K562 (cell line): ENCODE data around the gene CIAPIN1. TPM values are rescaled to one million over a fixed set of nuclear protein-coding genes. Genes with fewer than 3 reads are reported as not detected.

Source experiments
- CEBPB ChIP-seq: fragments of 450-650 bp; IDR thresholded peaks from 2 replicates; pipeline ENCODE4 v1.6.1; 2016; ENCODE audit warnings: missing genetic modification characterization, missing compliant biosample characterization
- CREB5 ChIP-seq: fragments of 250-450 bp; sonication (Bioruptor Pico); IDR thresholded peaks from 2 replicates; pipeline ENCODE4 v1.5.0; 2020; ENCODE audit warnings: mild to moderate bottlenecking
- ETV5 ChIP-seq: sonication (generic); formaldehyde crosslinking; IDR thresholded peaks from 2 replicates; pipeline ENCODE4 v1.4.0; 2020; ENCODE audit warnings: low read depth, mild to moderate bottlenecking, missing genetic modification reagents
- HBP1 ChIP-seq: fragments of 450-650 bp; formaldehyde crosslinking; IDR thresholded peaks from 2 replicates; pipeline ENCODE4 v1.4.0; 2022; ENCODE audit warnings: missing genetic modification characterization
- KDM1A ChIP-seq, 2 experiments: fragments of 450-650 bp; IDR thresholded peaks; 2 replicates each; pipeline ENCODE4 v1.6.1; 2016; ENCODE audit warnings: mild to moderate bottlenecking in 2 of 2
- MIER1 ChIP-seq: fragments of 450-650 bp; IDR thresholded peaks from 2 replicates; pipeline ENCODE4 v1.6.1; 2016; ENCODE audit warnings: antibody characterized with exemption, mild to moderate bottlenecking, low read depth
- PYGO2 ChIP-seq: fragments of 450-650 bp; IDR thresholded peaks from 2 replicates; pipeline ENCODE4 v1.6.1; 2016; ENCODE audit warnings: mild to moderate bottlenecking, missing genetic modification characterization, moderate library complexity, missing compliant biosample characterization
- RBM34 ChIP-seq: fragments of 200-400 bp; formaldehyde crosslinking; IDR thresholded peaks from 2 replicates; pipeline ENCODE4 v1.6.1; 2018; ENCODE audit warnings: low read length, borderline replicate concordance; ENCODE audit not compliant: insufficient read depth
- RFX1 ChIP-seq: fragments of 450-650 bp; IDR thresholded peaks from 2 replicates; pipeline ENCODE4 v1.6.1; 2016; ENCODE audit warnings: mild to moderate bottlenecking, moderate library complexity
- SMARCC2 ChIP-seq: fragments of 450-650 bp; IDR thresholded peaks from 2 replicates; pipeline ENCODE4 v1.6.1; 2017; ENCODE audit warnings: antibody characterized with exemption, moderate library complexity, mild to moderate bottlenecking, low read depth
- SMC3 ChIP-seq: conservative IDR thresholded peaks from 2 replicates; pipeline ENCODE4 v1.6.1; 2011; ENCODE audit warnings: low read depth, low read length, improper control_type of control experiment; ENCODE audit not compliant: insufficient read depth
- ZBTB7A ChIP-seq: IDR thresholded peaks from 2 replicates; pipeline ENCODE4 v1.6.1; 2011; ENCODE audit warnings: low read depth, mild to moderate bottlenecking, low read length, moderate library complexity, borderline replicate concordance; ENCODE audit not compliant: control insufficient read depth
- ZNF639 ChIP-seq, 2 experiments: fragments of 200-800 bp in 1 of 2; sonication (Bioruptor generic) in 1 of 2; sonication (generic) in 1 of 2; formaldehyde crosslinking in 1 of 2; IDR thresholded peaks in 1 of 2; conservative IDR thresholded peaks in 1 of 2; 2 replicates each; pipeline versions ENCODE4 v1.5.0 to v1.6.1; 2016 to 2020; ENCODE audit warnings: missing compliant biosample characterization in 1 of 2, missing genetic modification characterization in 1 of 2, missing genetic modification reagents in 1 of 2
- polyA plus RNA-seq, 8 experiments: library from polyadenylated mRNA; depleted of rRNA in 4 of 8; stranded (reverse) in 5 of 8; unstranded in 3 of 8; fragments of >200 nt; fragmentation: Nextera tagmentation in 2 of 8; fragmentation: Illumina TruSeq in 1 of 8; extraction: Ambion mirVana in 2 of 8; extraction: Trizol in 1 of 8; gene quantifications; 2 replicates each; pipeline versions ENCODE4 v1.2.1 to v1.2.3, GENCODE V29; 2011 to 2014; ENCODE audit warnings: inconsistent platforms in 1 of 8, missing spikeins in 1 of 8
- total RNA-seq, 7 experiments: library from RNA; depleted of rRNA in 6 of 7; stranded (reverse); fragments of >200 nt in 6 of 7; fragmentation: Illumina TruSeq in 2 of 7; extraction: Trizol in 2 of 7; gene quantifications; 2 replicates each; pipeline versions ENCODE4 v1.2.1 to v1.2.3, GENCODE V29; 2011 to 2021; ENCODE audit warnings: low replicate concordance in 1 of 7
- TF ChIP-seq, protein P1 (sequence below): fragments of 250-450 bp; sonication (Bioruptor Pico); IDR thresholded peaks from 2 replicates; pipeline ENCODE4 v1.4.0; 2020

Gene CIAPIN1
- total and polyA plus RNA-seq, 9 of the 15 experiments (the other 6 are each of a cell fraction or from before 2014, with no cell fraction given), result 71.8 to 263 (median 95.7) TPM

GRCh38 chr16:57462209-57462977, 15.2 kb upstream of the CIAPIN1 start, which contains the start of gene POLR2C (continued):
- TF ChIP-seq, protein P1, sequence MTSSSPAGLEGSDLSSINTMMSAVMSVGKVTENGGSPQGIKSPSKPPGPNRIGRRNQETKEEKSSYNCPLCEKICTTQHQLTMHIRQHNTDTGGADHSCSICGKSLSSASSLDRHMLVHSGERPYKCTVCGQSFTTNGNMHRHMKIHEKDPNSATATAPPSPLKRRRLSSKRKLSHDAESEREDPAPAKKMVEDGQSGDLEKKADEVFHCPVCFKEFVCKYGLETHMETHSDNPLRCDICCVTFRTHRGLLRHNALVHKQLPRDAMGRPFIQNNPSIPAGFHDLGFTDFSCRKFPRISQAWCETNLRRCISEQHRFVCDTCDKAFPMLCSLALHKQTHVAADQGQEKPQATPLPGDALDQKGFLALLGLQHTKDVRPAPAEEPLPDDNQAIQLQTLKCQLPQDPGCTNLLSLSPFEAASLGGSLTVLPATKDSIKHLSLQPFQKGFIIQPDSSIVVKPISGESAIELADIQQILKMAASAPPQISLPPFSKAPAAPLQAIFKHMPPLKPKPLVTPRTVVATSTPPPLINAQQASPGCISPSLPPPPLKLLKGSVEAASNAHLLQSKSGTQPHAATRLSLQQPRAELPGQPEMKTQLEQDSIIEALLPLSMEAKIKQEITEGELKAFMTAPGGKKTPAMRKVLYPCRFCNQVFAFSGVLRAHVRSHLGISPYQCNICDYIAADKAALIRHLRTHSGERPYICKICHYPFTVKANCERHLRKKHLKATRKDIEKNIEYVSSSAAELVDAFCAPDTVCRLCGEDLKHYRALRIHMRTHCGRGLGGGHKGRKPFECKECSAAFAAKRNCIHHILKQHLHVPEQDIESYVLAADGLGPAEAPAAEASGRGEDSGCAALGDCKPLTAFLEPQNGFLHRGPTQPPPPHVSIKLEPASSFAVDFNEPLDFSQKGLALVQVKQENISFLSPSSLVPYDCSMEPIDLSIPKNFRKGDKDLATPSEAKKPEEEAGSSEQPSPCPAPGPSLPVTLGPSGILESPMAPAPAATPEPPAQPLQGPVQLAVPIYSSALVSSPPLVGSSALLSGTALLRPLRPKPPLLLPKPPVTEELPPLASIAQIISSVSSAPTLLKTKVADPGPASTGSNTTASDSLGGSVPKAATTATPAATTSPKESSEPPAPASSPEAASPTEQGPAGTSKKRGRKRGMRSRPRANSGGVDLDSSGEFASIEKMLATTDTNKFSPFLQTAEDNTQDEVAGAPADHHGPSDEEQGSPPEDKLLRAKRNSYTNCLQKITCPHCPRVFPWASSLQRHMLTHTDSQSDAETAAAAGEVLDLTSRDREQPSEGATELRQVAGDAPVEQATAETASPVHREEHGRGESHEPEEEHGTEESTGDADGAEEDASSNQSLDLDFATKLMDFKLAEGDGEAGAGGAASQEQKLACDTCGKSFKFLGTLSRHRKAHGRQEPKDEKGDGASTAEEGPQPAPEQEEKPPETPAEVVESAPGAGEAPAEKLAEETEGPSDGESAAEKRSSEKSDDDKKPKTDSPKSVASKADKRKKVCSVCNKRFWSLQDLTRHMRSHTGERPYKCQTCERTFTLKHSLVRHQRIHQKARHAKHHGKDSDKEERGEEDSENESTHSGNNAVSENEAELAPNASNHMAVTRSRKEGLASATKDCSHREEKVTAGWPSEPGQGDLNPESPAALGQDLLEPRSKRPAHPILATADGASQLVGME, result no peak
- TF ChIP-seq KDM1A (IDR thresholded peaks at IDR 0.05) (peak in 1 of 2 experiments; percentile 65; a peak in 3 of 4 replicates), CREB5 (CRISPR knock-in tag) (no peak), RBM34 (no peak), ZBTB7A (0 out of 2 replicates have a peak, but pooled peaks have one; percentile 47), HBP1 (CRISPR knock-in tag) (0 out of 2 replicates have a peak, but pooled peaks have one; percentile 40), CEBPB (tag) (no peak), SMARCC2 (no peak), ZNF639 (CRISPR knock-in tag; conservative IDR thresholded peaks at IDR 0.05 in 1 of 2, IDR thresholded peaks at IDR 0.05 in 1 of 2) (0 out of 4 replicates have a peak, but pooled peaks of 1 of the 2 experiments have one; percentile 40), SMC3 (0 out of 2 replicates have a peak, but pooled peaks have one; percentile 38), RFX1 (no peak), PYGO2 (tag) (no peak), MIER1 (no peak), ETV5 (peak; percentile 88)
